HepG2 (cell line): Measurements from ENCODE around the gene LYRM9.
"Not testable (repeated sequence)": the region's sequence is repeated elsewhere in the genome, so short reads cannot be mapped to it uniquely, and the experiment has no call there.

Source experiments
- CTCF ChIP-seq: sonication (generic); formaldehyde crosslinking; IDR thresholded peaks from 2 replicates; pipeline ENCODE4 v1.5.0; 2020; ENCODE audit warnings: mild to moderate bottlenecking, missing genetic modification reagents, moderate library complexity
- ERF ChIP-seq: IDR thresholded peaks from 2 replicates; pipeline ENCODE4 v1.6.1; 2018; ENCODE audit warnings: missing biosample characterization, missing genetic modification reagents
- PPARG ChIP-seq: conservative IDR thresholded peaks from 2 replicates; pipeline ENCODE4 v1.6.1; 2016; ENCODE audit warnings: missing biosample characterization, missing genetic modification reagents
- ZNF296 ChIP-seq: sonication (generic); formaldehyde crosslinking; conservative IDR thresholded peaks from 2 replicates; pipeline ENCODE4 v1.5.0; 2020; ENCODE audit warnings: mild to moderate bottlenecking, missing genetic modification reagents

DNA sequence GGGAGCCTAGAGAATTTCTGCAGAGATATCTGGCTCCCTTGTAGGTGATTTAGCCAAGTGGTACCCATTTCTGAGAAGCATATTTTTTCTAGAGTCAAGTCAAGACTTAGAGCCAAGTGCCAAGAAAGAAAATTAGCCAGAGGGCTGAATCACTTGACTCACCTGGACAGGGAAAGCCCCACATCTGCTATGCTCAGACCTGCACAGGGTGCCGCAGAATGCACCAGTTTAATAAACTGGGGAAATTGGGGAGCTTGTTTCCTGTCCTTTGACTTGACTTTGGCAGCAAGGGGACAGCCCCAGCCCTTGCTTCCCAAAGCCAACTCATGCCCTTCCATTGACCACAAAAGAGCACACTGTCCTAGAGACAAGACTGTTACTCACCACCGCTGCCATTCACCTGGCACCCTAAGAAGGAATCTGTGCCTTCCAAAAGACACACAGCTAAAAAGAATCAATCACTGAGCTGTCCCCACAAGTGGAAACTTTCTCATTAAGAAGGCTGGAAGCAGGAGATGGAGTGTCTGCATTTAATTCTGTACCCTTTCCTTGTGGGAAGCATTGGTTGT is 63.9 kb downstream of the LYRM9 start:
- not testable (repeated sequence) for TF ChIP-seq CTCF, ERF, ZNF296, PPARG (CRISPR knock-in tag)
